Suprapubic skin (tissue), 4 donors: ENCODE data around the gene CANT1. TPM values are rescaled to one million over a fixed set of nuclear protein-coding genes. Genes with fewer than 3 reads are reported as not detected.

Experiments
- DNase-seq, 2 donors: peaks; one replicate each; pipeline ENCODE4 v3.0.0-alpha.2; 2019; ENCODE audit warnings: low spot score in 2 of 2
- H3K27ac ChIP-seq: fragments of 200-600 bp; sonication (generic); one replicate; pipeline ENCODE4 v1.5.1; 2019
- H3K27me3 ChIP-seq: fragments of 200-600 bp; sonication (generic); one replicate; pipeline ENCODE4 v1.5.1; 2019
- H3K36me3 ChIP-seq: fragments of 200-600 bp; sonication (generic); one replicate; pipeline ENCODE4 v1.5.1; 2019
- H3K4me1 ChIP-seq: fragments of 200-600 bp; sonication (generic); one replicate; pipeline ENCODE4 v1.5.1; 2019
- H3K4me3 ChIP-seq: fragments of 200-600 bp; sonication (generic); one replicate; pipeline ENCODE4 v1.5.1; 2019; ENCODE audit warnings: mild to moderate bottlenecking
- H3K9me3 ChIP-seq: fragments of 200-600 bp; sonication (generic); one replicate; pipeline ENCODE4 v1.5.1; 2019
- CTCF ChIP-seq, 2 donors: fragments of 200-600 bp in 1 of 2; fragments of 450-650 bp in 1 of 2; sonication (generic) in 1 of 2; IDR thresholded peaks; one replicate each; pipeline ENCODE4 v1.5.1; 2016 to 2019; ENCODE audit warnings: antibody characterized with exemption in 2 of 2, mild to moderate bottlenecking in 1 of 2, moderate library complexity in 1 of 2
- EP300 ChIP-seq: sonication (generic); formaldehyde crosslinking; IDR thresholded peaks from one replicate; pipeline ENCODE4 v1.6.1; 2017; ENCODE audit warnings: antibody characterized with exemption
- POLR2A ChIP-seq, 2 donors: fragments of 450-650 bp; IDR thresholded peaks; one replicate each; pipeline ENCODE4 v1.6.1; 2017; ENCODE audit warnings: antibody characterized with exemption in 2 of 2, mild to moderate bottlenecking in 2 of 2, moderate library complexity in 2 of 2
- POLR2AphosphoS5 ChIP-seq, 3 donors: sonication (generic); formaldehyde crosslinking; IDR thresholded peaks; one replicate each; pipeline ENCODE4 v1.6.1; 2017; ENCODE audit warnings: antibody characterized with exemption in 3 of 3
- WGBS: methylation state at CpG from one replicate; pipeline ENCODE4 v1.1.5; 2018; 5-methylcytosine and 5-hydroxymethylcytosine counted together
- total RNA-seq, 4 donors: library from RNA; depleted of rRNA; stranded (reverse); fragments of >200 nt; gene quantifications; one replicate each; pipeline ENCODE4 v1.1.0, GENCODE V29; 2016

Gene CANT1
- total RNA-seq, 4 donors from 2014 or later, result 21.8 to 37.4 (median 30.1) TPM

- peak; percentile 64 to 65 for DNase-seq
- Histone ChIP-seq H3K27ac (peak overlapping the region; percentile 95), H3K9me3 (no peaks in the 10 kb centered on the region), H3K27me3 (no peaks in the 10 kb centered on the region), H3K4me3 (peak overlapping the region; percentile 90), H3K36me3 (no peaks in the 10 kb centered on the region), H3K4me1 (peaks cover 52% of the 10 kb centered on the region)
- WGBS, result 37% methylated on average over 6 of the region's 7 CpGs
- TF ChIP-seq EP300 (no peak), POLR2A (IDR thresholded peaks at IDR 0.05) (no peak), POLR2AphosphoS5 (IDR thresholded peaks at IDR 0.05) (no peak), CTCF (IDR thresholded peaks at IDR 0.05) (no peak)
Observed at GRCh38 chr17:79008666-79009387, 737 bp downstream of the CANT1 start.

- peaks cover under 1% of the 10 kb centered on the region for H3K36me3 ChIP-seq
- H3K27me3 ChIP-seq, result no peaks in the 10 kb centered on the region
- no peak for TF ChIP-seq CTCF (IDR thresholded peaks at IDR 0.05)
- TF ChIP-seq POLR2A (IDR thresholded peaks at IDR 0.05), result no peak
- TF ChIP-seq EP300, result no peak
- no peak for TF ChIP-seq POLR2AphosphoS5 (IDR thresholded peaks at IDR 0.05)
- peak overlapping the region; percentile 90 for H3K4me3 ChIP-seq
- no peaks in the 10 kb centered on the region for H3K9me3 ChIP-seq
- H3K27ac ChIP-seq, result peak overlapping the region; percentile 95
- DNase-seq, result peak; percentile 56 to 78
- peaks cover 56% of the 10 kb centered on the region for H3K4me1 ChIP-seq
- 76% methylated on average over 19 of the region's 21 CpGs for WGBS
Observed at GRCh38 chr17:79007504-79008381, 1.8 kb downstream of the CANT1 start.

- TF ChIP-seq POLR2AphosphoS5 (IDR thresholded peaks at IDR 0.05) (no peak), POLR2A (IDR thresholded peaks at IDR 0.05) (no peak), EP300 (no peak), CTCF (IDR thresholded peaks at IDR 0.05) (no peak)
- Histone ChIP-seq H3K36me3 (peaks cover 3% of the 10 kb centered on the region), H3K27me3 (no peaks in the 10 kb centered on the region), H3K4me3 (no peak overlapping the region), H3K9me3 (no peaks in the 10 kb centered on the region), H3K27ac (no peak overlapping the region), H3K4me1 (peaks cover 56% of the 10 kb centered on the region)
- DNase-seq, result peak; percentile 60 to 70
- 86% methylated on average over 19 of the region's 19 CpGs for WGBS
Observed at GRCh38 chr17:79006794-79007503, 2.6 kb downstream of the CANT1 start.

GRCh38 chr17:79006046-79006445 is 3.5 kb downstream of the CANT1 start:
- Histone ChIP-seq H3K27ac (peak overlapping the region; percentile 56), H3K27me3 (no peaks in the 10 kb centered on the region), H3K36me3 (peaks cover 3% of the 10 kb centered on the region), H3K4me1 (peaks cover 56% of the 10 kb centered on the region), H3K4me3 (no peak overlapping the region), H3K9me3 (no peaks in the 10 kb centered on the region)
- TF ChIP-seq EP300 (no peak), CTCF (IDR thresholded peaks at IDR 0.05) (no peak), POLR2A (IDR thresholded peaks at IDR 0.05) (no peak), POLR2AphosphoS5 (IDR thresholded peaks at IDR 0.05) (no peak)
- WGBS, result 56% methylated on average over 8 of the region's 8 CpGs
- peak; percentile 44 to 65 for DNase-seq
